HG03571 (cell line): Measurements from ENCODE around the gene ZNF232.
"Not testable (repeated sequence)": the region's sequence is repeated elsewhere in the genome, so short reads cannot be mapped to it uniquely, and the experiment has no call there.

Source experiments
- ATAC-seq: cut with Tn5 transposase; IDR thresholded peaks from one replicate; pipeline ENCODE4 v1.9.1; 2021; ENCODE audit not compliant: unreplicated experiment

Gene ZNF232

GRCh38 chr17:5111402-5112204 lies at the start of gene ZNF232:
ZNF232 (minus strand) TSS chr17:5111878; CDS start chr17:5111822, 56 bp downstream.
- peak; percentile 77 for ATAC-seq

DNA sequence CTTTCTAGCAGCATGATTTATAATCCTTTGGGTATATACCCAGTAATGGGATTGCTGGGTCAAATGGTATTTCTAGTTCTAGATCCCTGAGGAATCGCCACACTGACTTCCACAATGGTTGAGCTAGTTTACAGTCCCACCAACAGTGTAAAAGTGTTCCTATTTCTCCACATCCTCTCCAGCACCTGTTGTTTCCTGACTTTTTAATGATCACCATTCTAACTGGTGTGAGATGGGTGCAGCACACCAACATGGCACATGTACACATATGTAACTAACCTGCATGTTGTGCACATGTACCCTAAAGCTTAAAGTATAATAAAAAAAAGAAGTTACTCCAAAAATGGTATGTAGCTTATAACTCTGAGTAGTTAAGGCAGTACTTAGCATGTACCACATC lies 49.0 kb upstream of the ZNF232 start:
- not testable (repeated sequence) for ATAC-seq

- not testable (repeated sequence) for ATAC-seq
Measured at GRCh38 chr17:5146122-5146521, 34.4 kb upstream of the ZNF232 start.

GRCh38 chr17:5142877-5143276 lies 31.2 kb upstream of the ZNF232 start:
- ATAC-seq = not testable (repeated sequence)

GRCh38 chr17:5139458-5139732 lies 27.7 kb upstream of the ZNF232 start:
- no peak for ATAC-seq

GRCh38 chr17:5138616-5139457 lies 27.2 kb upstream of the ZNF232 start:
- no peak for ATAC-seq

- not testable (repeated sequence) for ATAC-seq
Measured at GRCh38 chr17:5138198-5138544, 26.5 kb upstream of the ZNF232 start.

GRCh38 chr17:5137511-5138197 lies 26.0 kb upstream of the ZNF232 start:
- ATAC-seq = not testable (repeated sequence)

DNA sequence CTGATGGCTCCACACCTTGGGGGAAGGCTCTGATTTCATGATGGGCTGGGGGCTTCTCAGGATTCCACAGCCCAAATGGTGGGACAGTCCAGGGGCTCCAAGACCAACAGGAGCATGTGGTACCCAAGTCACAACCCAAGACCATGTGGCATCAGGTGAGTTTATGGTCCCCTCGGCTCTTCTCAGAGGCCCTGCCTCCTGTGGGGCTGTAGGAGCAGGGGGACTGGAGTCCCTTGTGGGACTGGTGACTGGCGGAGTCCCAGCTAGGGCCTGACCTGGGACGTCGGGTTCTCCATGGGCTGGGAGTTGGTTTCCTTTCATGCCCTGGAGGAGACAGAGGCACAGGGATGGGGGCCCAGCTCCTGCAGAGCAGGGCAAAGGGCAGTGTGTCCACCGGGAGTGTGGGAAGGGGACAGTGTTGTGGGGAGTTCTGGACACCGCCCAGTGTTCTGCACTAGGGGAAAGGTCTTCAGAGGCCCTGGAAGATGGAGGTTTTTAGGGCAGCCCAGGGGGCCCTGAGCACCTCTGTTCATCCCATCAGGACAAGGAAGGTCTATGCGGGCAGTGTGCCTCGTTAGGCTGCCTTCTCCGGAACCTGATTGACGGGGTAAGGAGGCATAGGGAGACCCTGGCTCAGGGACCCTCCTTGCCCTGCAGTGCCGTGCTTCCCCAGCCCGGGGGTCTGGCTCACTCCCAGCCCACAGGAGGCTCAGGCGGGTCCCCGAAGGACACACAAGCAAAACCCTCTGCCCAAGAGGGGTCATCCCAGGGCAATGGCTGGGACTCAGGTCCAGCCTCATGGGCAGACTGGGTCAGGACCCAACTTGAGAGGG lies 25.1 kb upstream of the ZNF232 start:
- not testable (repeated sequence) for ATAC-seq

- no peak for ATAC-seq
Measured at GRCh38 chr17:5135726-5136579, 24.3 kb upstream of the ZNF232 start.

GRCh38 chr17:5135131-5135712 lies 23.5 kb upstream of the ZNF232 start:
- not testable (repeated sequence) for ATAC-seq

- not testable (repeated sequence) for ATAC-seq
Measured at GRCh38 chr17:5134571-5134970, 22.9 kb upstream of the ZNF232 start.

GRCh38 chr17:5133961-5134360 lies 22.3 kb upstream of the ZNF232 start:
- not testable (repeated sequence) for ATAC-seq

- no peak for ATAC-seq
Measured at GRCh38 chr17:5133311-5133710, 21.6 kb upstream of the ZNF232 start.

GRCh38 chr17:5132503-5133225 lies 21.0 kb upstream of the ZNF232 start:
- ATAC-seq = not testable (repeated sequence)

GRCh38 chr17:5131799-5132502 lies 20.3 kb upstream of the ZNF232 start:
- not testable (repeated sequence) for ATAC-seq

- ATAC-seq = no peak
Measured at GRCh38 chr17:5131146-5131715, 19.6 kb upstream of the ZNF232 start.

GRCh38 chr17:5130687-5131086 lies 19.0 kb upstream of the ZNF232 start:
- ATAC-seq = not testable (repeated sequence)
